ENCODE measurements around the gene DCAF12.

Gene DCAF12

GRCh38 chr9:34163434-34163833, 36.9 kb upstream of the DCAF12 start:
- no peak overlapping the region for H3K4me3 ChIP-seq (ENCODE audit: low read depth, low read length)
- no peaks in the 10 kb centered on the region for H3K36me3 ChIP-seq
- no peaks in the 10 kb centered on the region for H3K27me3 ChIP-seq (ENCODE audit: insufficient read depth, low read depth, severe bottlenecking)
- no peak overlapping the region for H3K27ac ChIP-seq
- H3K9me3 ChIP-seq (ENCODE audit: severe bottlenecking): no peaks in the 10 kb centered on the region
- no peak for DNase-seq
- no peak for TF ChIP-seq CTCF (IDR thresholded peaks at IDR 0.05; ENCODE audit: low read depth, low read length)

- Histone ChIP-seq H3K9me3 (ENCODE audit: severe bottlenecking) (no peaks in the 10 kb centered on the region), H3K36me3 (no peaks in the 10 kb centered on the region), H3K27me3 (ENCODE audit: insufficient read depth, low read depth, severe bottlenecking) (no peaks in the 10 kb centered on the region), H3K4me3 (ENCODE audit: low read depth, low read length) (no peak overlapping the region), H3K27ac (no peak overlapping the region)
- DNase-seq: no peak
- no peak for TF ChIP-seq CTCF (IDR thresholded peaks at IDR 0.05; ENCODE audit: low read depth, low read length)
Observed at GRCh38 chr9:34158362-34158869, 31.9 kb upstream of the DCAF12 start.

GRCh38 chr9:34157898-34158297, 31.4 kb upstream of the DCAF12 start:
- TF ChIP-seq CTCF (IDR thresholded peaks at IDR 0.05; ENCODE audit: low read depth, low read length): no peak
- no peak for DNase-seq
- H3K27ac ChIP-seq: no peak overlapping the region

GRCh38 chr9:34157318-34157717, 30.8 kb upstream of the DCAF12 start:
- Histone ChIP-seq H3K4me3 (ENCODE audit: low read depth, low read length) (no peak overlapping the region), H3K27me3 (ENCODE audit: insufficient read depth, low read depth, severe bottlenecking) (no peaks in the 10 kb centered on the region), H3K36me3 (no peaks in the 10 kb centered on the region), H3K9me3 (ENCODE audit: severe bottlenecking) (no peaks in the 10 kb centered on the region), H3K27ac (no peak overlapping the region)
- DNase-seq: no peak
- no peak for TF ChIP-seq CTCF (IDR thresholded peaks at IDR 0.05; ENCODE audit: low read depth, low read length)

More at GRCh38 chr9:34157898-34158297, 31.4 kb upstream of the DCAF12 start:
- Histone ChIP-seq H3K4me3 (ENCODE audit: low read depth, low read length) (no peak overlapping the region), H3K27me3 (ENCODE audit: insufficient read depth, low read depth, severe bottlenecking) (no peaks in the 10 kb centered on the region), H3K36me3 (no peaks in the 10 kb centered on the region), H3K9me3 (ENCODE audit: severe bottlenecking) (no peaks in the 10 kb centered on the region)

- H3K27ac ChIP-seq: no peak overlapping the region
- no peaks in the 10 kb centered on the region for H3K36me3 ChIP-seq
- H3K4me3 ChIP-seq (ENCODE audit: low read depth, low read length): no peak overlapping the region
- no peak for TF ChIP-seq CTCF (IDR thresholded peaks at IDR 0.05; ENCODE audit: low read depth, low read length)
- H3K27me3 ChIP-seq (ENCODE audit: insufficient read depth, low read depth, severe bottlenecking): no peaks in the 10 kb centered on the region
- no peak for DNase-seq
- no peaks in the 10 kb centered on the region for H3K9me3 ChIP-seq (ENCODE audit: severe bottlenecking)
Observed at GRCh38 chr9:34154057-34154456, 27.6 kb upstream of the DCAF12 start.

GRCh38 chr9:34151398-34151797, 24.9 kb upstream of the DCAF12 start:
- Histone ChIP-seq H3K27me3 (ENCODE audit: insufficient read depth, low read depth, severe bottlenecking) (no peaks in the 10 kb centered on the region), H3K4me3 (ENCODE audit: low read depth, low read length) (no peak overlapping the region), H3K27ac (no peak overlapping the region), H3K36me3 (no peaks in the 10 kb centered on the region), H3K9me3 (ENCODE audit: severe bottlenecking) (no peaks in the 10 kb centered on the region)
- DNase-seq: no peak
- no peak for TF ChIP-seq CTCF (IDR thresholded peaks at IDR 0.05; ENCODE audit: low read depth, low read length)
